Skeletal muscle cell (primary cell): ENCODE results near the gene RNF11.
A peak's percentile ranks its signal among the peaks of the same experiment; 100 is the strongest.
"Not testable (repeated sequence)": the region's sequence is repeated elsewhere in the genome, so short reads cannot be mapped to it uniquely, and the experiment has no call there.

Source experiments
- DNase-seq: peaks from one replicate; pipeline ENCODE4 v3.0.0-alpha.2; 2010; ENCODE audit warnings: low read depth
- H3K4me3 ChIP-seq: 2 replicates; pipeline ENCODE4 v1.5.1; 2011; ENCODE audit warnings: low read depth, mild to moderate bottlenecking, control low read depth, low read length, moderate library complexity

Gene RNF11

DNA sequence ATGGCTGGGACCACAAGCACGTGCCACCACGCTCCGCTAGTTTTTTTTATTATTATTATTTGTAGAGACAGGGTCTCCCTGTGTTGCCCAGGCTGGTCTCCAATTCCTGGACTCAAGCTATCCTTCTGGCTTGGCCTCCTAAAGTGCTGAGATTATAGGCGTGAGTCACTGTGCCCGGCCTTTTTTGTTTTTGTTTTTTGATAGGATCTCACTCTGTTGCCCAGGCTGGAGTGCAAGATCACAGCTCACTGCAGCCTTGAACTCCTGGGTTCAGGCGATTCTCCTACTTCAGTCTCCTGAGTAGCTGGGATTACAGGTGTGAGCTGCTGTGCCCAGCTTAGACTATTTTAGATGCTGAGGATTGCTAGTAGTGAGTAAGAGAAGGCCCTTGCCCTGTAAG lies 11.8 kb upstream of the RNF11 start:
- no peak for DNase-seq
- H3K4me3 ChIP-seq, result no peak overlapping the region

DNA sequence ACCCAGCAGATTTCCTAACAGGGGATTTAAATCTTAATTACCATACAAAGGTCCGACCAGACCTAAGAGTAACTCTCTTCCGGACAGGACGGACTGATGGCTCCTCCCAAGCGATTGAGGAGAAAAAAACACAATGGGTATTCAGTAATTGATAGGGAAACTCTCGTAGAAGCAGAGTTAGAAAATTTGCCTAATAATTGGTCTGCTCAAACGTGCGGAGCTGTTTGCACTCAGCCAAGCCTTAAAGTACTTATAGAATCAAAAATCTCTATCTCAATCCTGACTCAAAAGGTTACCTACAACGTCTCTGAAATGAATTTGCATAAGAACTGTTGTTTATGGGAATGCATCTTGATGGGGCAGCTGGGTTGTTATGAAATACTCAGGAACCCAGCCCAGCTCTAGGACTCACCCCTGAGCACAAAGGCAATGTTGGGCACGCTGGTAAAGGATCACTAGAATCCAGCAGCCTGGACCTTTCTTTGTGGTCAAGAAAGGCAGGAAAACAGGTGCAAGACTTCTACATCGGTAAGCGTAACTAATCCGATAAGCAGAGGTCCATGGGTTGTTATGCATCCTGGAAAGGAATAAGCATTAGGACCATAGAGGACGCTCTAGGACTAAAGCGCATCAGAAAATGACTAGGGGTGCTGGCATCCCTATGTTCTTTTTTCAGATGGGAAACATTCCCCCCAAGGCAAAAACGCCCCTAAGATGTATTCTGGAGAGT lies 8.7 kb upstream of the RNF11 start:
- not testable (repeated sequence) for DNase-seq, H3K4me3 ChIP-seq

DNA sequence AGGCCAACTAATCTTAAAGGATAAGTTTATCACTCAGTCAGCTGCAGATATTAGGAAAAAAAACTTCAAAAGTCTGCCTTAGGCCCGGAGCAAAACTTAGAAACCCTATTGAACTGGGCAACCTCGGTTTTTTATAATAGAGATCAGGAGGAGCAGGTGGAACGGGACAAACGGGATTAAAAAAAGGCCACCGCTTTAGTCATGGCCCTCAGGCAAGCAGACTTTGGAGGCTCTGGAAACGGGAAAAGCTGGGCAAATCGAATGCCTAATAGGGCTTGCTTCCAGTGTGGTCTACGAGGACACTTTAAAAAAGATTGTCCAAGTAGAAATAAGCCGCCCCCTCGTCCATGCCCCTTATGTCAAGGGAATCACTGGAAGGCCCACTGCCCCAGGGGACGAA lies 7.6 kb upstream of the RNF11 start:
- not testable (repeated sequence) for DNase-seq, H3K4me3 ChIP-seq

GRCh38 chr1:51230501-51231078 lies 5.5 kb upstream of the RNF11 start:
- DNase-seq, result no peak

GRCh38 chr1:51231120-51231519 lies 5.0 kb upstream of the RNF11 start:
- H3K4me3 ChIP-seq, result no peak overlapping the region
- DNase-seq, result no peak

More at GRCh38 chr1:51230501-51231078, 5.5 kb upstream of the RNF11 start:
- no peak overlapping the region for H3K4me3 ChIP-seq

DNA sequence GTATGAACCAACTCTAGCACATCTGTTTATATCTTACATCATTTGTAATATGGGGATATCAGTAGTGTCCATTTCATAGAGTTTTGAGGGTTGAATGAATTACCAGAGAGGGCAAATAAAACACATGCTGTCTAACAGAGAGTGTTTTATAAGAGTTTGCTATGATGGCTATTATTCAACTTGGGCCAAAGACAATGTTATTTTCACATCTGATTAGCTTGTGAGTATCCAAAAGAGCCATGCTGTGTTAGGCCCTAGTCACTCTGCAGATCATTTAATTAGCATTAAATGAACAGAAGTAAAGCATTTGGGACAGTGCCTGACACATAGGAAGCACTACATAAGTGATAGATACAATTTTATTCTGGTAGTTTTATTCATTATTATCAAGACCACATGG lies 4.2 kb upstream of the RNF11 start:
- H3K4me3 ChIP-seq, result no peak overlapping the region
- DNase-seq, result no peak

DNA sequence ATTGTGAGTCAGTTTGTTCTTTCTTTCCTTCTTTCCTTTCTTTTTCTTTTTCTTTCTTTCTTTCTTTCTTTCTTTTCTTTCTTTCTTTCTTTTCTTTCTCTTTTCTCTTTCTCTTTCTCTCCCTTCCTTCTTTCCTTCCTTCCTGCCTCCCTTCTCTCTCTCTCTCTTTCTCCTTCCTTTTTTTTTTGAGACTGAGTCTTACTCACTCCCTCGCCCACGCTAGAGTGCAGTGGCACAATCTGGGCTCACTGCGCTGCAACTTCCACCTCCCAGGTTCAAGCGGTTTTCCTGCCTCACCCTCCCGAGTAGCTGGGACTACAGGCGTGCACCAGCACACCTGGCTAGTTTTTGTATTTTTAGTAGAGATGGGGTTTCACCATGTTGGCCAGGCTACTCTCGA lies 1.8 kb upstream of the RNF11 start:
- DNase-seq, H3K4me3 ChIP-seq: not testable (repeated sequence)

- no peak for DNase-seq
- no peak overlapping the region for H3K4me3 ChIP-seq
Measured at GRCh38 chr1:51234721-51235425, 1.2 kb upstream of the RNF11 start.

DNA sequence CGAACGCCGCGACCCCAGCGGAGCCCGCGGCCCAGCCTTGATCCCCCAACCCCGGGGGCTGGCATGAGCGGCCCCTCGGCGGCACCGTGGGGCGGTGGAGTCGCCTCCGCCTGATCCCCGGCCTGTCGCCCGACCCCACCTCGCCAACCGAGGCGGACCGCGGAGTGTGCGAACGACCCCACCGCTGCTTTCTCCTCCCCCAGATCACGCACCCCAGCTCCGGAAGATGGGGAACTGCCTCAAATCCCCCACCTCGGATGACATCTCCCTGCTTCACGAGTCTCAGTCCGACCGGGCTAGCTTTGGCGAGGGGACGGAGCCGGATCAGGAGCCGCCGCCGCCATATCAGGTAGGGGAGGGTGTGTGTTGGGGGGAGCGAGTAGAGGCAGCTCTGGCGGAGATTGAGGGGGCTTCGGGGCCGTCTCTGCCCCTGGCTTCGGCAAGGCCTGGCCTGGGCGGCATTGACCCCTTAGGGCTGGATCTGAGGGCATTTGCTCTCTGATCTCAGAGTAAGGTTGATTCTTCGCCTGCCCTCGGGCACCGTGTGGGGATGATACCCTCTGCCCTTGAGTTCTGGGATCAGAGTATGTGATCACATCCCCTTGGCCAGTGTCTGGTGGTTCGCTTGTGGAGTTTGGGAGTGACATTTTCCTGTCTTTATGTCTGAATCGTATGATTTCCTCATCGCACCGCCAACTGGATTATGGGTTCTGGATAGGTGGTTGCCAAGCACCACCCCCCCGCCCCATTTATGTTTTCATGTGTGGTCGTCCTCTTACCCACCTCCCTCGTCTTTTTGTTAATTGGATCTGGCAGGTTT lies 668 bp downstream of the RNF11 start:
- H3K4me3 ChIP-seq, result peak overlapping the region; percentile 68
- no peak for DNase-seq

- DNase-seq, result no peak
- peak overlapping the region; percentile 68 for H3K4me3 ChIP-seq
Measured at GRCh38 chr1:51237351-51238033, 1.4 kb downstream of the RNF11 start.

DNA sequence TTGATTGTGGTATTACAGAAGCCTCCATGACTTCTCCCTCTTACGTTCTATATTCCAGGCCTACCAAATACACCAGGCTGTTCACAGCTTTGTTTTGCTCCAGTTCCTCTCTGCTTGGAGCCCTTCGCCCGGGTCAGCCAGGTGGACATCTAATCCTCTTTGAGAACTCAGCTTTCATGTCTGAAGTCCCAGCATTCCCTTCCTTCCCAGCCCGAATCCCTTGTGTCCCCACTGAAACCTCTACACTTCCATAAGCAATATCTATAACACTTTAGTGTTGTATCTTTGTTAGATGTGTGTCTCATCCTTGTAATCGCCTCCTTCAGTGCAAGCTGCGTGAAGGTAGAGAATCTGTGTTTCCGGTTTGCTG lies 1.9 kb downstream of the RNF11 start:
- peak overlapping the region; percentile 68 for H3K4me3 ChIP-seq
- no peak for DNase-seq

DNA sequence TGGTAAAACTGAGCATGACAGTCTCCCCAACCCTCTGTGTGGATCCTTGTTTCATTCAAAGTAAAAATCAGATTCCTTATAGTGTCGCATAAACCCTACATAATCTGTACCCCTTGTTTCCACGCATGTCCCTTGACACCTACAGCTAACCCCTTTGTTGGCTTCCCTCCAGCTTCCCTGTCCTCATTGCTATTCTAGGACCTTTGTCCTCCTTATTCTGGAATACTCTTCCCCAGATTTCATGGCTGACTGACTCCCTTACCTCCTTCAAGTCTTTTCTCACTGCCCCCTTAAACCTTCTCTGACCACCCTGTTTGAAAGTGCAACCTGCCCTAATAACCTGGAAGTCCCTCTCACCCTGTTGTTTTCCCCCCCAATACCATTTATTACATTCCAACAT lies 4.0 kb downstream of the RNF11 start:
- DNase-seq, result no peak
- H3K4me3 ChIP-seq, result no peak overlapping the region

DNA sequence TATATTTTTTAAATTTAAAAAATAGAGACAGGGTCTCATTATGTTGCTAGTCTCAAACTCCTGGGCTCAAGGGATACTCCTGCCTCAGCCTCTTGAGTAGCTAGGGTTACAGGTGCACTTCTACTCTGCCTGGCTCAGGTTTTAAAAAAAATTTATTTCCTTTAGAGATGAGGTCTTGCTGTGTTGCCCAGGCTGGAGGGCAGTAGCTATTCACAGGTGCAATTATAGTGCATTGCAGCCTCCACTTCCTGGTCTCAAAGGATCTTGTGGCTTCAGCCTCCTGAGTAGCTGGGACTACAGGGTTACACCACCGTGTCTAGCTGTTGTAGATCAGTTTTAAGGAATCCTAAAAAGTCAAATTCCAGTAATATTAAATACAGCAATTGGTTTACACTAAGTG lies 5.0 kb downstream of the RNF11 start:
- no peak for DNase-seq
- H3K4me3 ChIP-seq, result no peak overlapping the region

DNA sequence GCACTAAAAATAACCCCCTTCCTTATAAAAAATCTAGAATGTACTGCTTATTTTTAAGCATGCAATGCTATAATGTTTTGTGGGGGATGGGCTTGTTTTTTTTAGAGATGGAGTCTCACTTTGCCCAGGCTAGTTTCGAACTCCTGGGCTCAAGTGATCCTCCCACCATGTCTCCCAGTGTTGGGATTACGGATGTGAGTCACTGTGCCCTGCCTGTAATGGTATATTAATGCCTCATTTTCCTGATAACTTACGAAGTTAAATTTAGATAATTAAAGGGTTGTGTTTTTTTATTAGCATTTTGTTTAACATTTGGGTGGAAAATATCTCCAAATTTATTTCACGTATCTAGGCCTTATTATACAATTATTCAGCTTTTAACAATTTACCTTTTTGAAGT lies 6.5 kb downstream of the RNF11 start:
- no peak overlapping the region for H3K4me3 ChIP-seq
- no peak for DNase-seq

- no peak for DNase-seq
- no peak overlapping the region for H3K4me3 ChIP-seq
Measured at GRCh38 chr1:51247022-51247421, 10.9 kb downstream of the RNF11 start.

GRCh38 chr1:51247499-51247898 lies 11.4 kb downstream of the RNF11 start:
- H3K4me3 ChIP-seq, result no peak overlapping the region
- DNase-seq, result no peak

- H3K4me3 ChIP-seq, result no peak overlapping the region
- no peak for DNase-seq
Measured at GRCh38 chr1:51249445-51249844, 13.4 kb downstream of the RNF11 start.

DNA sequence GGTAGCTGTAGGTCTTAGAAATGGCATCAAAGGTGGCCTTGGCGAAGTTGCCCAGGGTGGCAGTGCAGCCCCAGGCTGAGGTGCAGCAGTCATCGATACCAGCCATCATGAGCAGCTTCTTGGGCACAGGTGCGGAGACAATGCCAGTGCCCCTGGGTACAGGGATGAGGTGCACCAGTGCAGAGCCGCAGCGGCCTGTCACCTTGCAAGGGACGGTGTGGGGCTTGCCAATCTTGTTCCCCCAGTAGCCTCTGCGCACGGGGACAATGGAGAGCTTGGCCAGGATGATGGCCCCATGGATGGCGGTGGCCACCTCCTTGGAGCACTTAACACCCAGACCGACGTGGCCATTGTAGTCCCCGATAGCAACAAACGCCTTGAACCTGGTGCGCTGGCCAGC lies 14.7 kb downstream of the RNF11 start:
- not testable (repeated sequence) for DNase-seq, H3K4me3 ChIP-seq

GRCh38 chr1:51251165-51251564 lies 15.1 kb downstream of the RNF11 start:
- not testable (repeated sequence) for H3K4me3 ChIP-seq, DNase-seq
